ENCODE data around the gene BPHL. TPM values are rescaled to one million over a fixed set of nuclear protein-coding genes. Genes with fewer than 3 reads are reported as not detected.
"Not testable (repeated sequence)": the region's sequence is repeated elsewhere in the genome, so short reads cannot be mapped to it uniquely, and the experiment has no call there.

BPHL gene
- total and polyA plus RNA-seq, 2 donors: 11.6 to 16.8 TPM

- WGBS: 8% methylated on average over 29 of the region's 32 CpGs
- H3K27ac ChIP-seq (ENCODE audit: low read depth in 1 of 2, low read length in 1 of 2); H3K9me3 ChIP-seq (ENCODE audit: control insufficient read depth in 2 of 2, insufficient read depth in 1 of 2, low read length in 1 of 2); H3K36me3 ChIP-seq (ENCODE audit: control insufficient read depth in 2 of 2, insufficient read depth in 2 of 2, low read length in 1 of 2): not testable (repeated sequence)
- H3K27me3 ChIP-seq (ENCODE audit: control insufficient read depth in 2 of 2, insufficient read depth in 1 of 2, low read length in 1 of 2): peaks cover 0 to 45% of the 10 kb centered on the region in 2 donors
- peaks cover 2 to 25% of the 10 kb centered on the region in 2 donors for H3K4me1 ChIP-seq (ENCODE audit: control insufficient read depth in 2 of 2, insufficient read depth in 2 of 2, low read length in 2 of 2)
- H3K4me3 ChIP-seq (ENCODE audit: low read length in 2 of 2): peak overlapping the region; percentile 46 to 70
- DNase-seq (ENCODE audit: low read depth in 6 of 9, low spot score in 9 of 9): peak in 3 of 9 donors; percentile 28 to 42 (median 31)
Measured at GRCh38 chr6:3156184-3157130, 37.9 kb downstream of the BPHL start.

- under 1% methylated on average over 95 of the region's 95 CpGs for WGBS
- H3K36me3 ChIP-seq (ENCODE audit: control insufficient read depth in 2 of 2, insufficient read depth in 2 of 2, low read length in 1 of 2): no peaks in the 10 kb centered on the region
- peak in 7 of 9 donors; percentile 64 to 88 (median 80) for DNase-seq (ENCODE audit: low read depth in 6 of 9, low spot score in 9 of 9)
- peak within 1 kb of the TSS; percentile 47 to 70 for H3K4me3 ChIP-seq (ENCODE audit: low read length in 2 of 2)
- peak within 1 kb of the TSS in 1 of 2 donors; percentile 61 for H3K27ac ChIP-seq (ENCODE audit: low read depth in 1 of 2, low read length in 1 of 2)
- peaks cover 2 to 25% of the 10 kb centered on the region in 2 donors for H3K4me1 ChIP-seq (ENCODE audit: control insufficient read depth in 2 of 2, insufficient read depth in 2 of 2, low read length in 2 of 2)
- no peaks in the 10 kb centered on the region for H3K9me3 ChIP-seq (ENCODE audit: control insufficient read depth in 2 of 2, insufficient read depth in 1 of 2, low read length in 1 of 2)
- H3K27me3 ChIP-seq (ENCODE audit: control insufficient read depth in 2 of 2, insufficient read depth in 1 of 2, low read length in 1 of 2): peaks cover 0 to 52% of the 10 kb centered on the region in 2 donors
Measured at GRCh38 chr6:3157131-3157933, 38.8 kb downstream of the BPHL start, which contains the start of gene TUBB2A. Gene TUBB2A (minus strand): TSS chr6:3157544. CDS start chr6:3157463, 81 bp downstream.

- Histone ChIP-seq H3K27ac (ENCODE audit: low read depth in 1 of 2, low read length in 1 of 2) (peak overlapping the region in 1 of 2 donors; percentile 70), H3K4me1 (ENCODE audit: control insufficient read depth in 2 of 2, insufficient read depth in 2 of 2, low read length in 2 of 2) (peaks cover 4 to 36% of the 10 kb centered on the region in 2 donors), H3K36me3 (ENCODE audit: control insufficient read depth in 2 of 2, insufficient read depth in 2 of 2, low read length in 1 of 2) (no peaks in the 10 kb centered on the region), H3K9me3 (ENCODE audit: control insufficient read depth in 2 of 2, insufficient read depth in 1 of 2, low read length in 1 of 2) (no peaks in the 10 kb centered on the region), H3K27me3 (ENCODE audit: control insufficient read depth in 2 of 2, insufficient read depth in 1 of 2, low read length in 1 of 2) (peaks cover 0 to 63% of the 10 kb centered on the region in 2 donors), H3K4me3 (ENCODE audit: low read length in 2 of 2) (peak overlapping the region in 1 of 2 donors; percentile 14)
- WGBS: 66% methylated on average over 31 of the region's 31 CpGs
- DNase-seq (ENCODE audit: low read depth in 6 of 9, low spot score in 9 of 9): peak in 3 of 9 donors; percentile 24 to 65 (median 38)
Measured at GRCh38 chr6:3159805-3160781, 41.6 kb downstream of the BPHL start.

GRCh38 chr6:3162067-3162497 is 43.6 kb downstream of the BPHL start:
- Histone ChIP-seq H3K27ac (ENCODE audit: low read depth in 1 of 2, low read length in 1 of 2) (no peak overlapping the region), H3K4me3 (ENCODE audit: low read length in 2 of 2) (peak overlapping the region in 1 of 2 donors; percentile 76), H3K27me3 (ENCODE audit: control insufficient read depth in 2 of 2, insufficient read depth in 1 of 2, low read length in 1 of 2) (peaks cover 0 to 60% of the 10 kb centered on the region in 2 donors), H3K4me1 (ENCODE audit: control insufficient read depth in 2 of 2, insufficient read depth in 2 of 2, low read length in 2 of 2) (peaks cover 4 to 25% of the 10 kb centered on the region in 2 donors), H3K36me3 (ENCODE audit: control insufficient read depth in 2 of 2, insufficient read depth in 2 of 2, low read length in 1 of 2) (no peaks in the 10 kb centered on the region), H3K9me3 (ENCODE audit: control insufficient read depth in 2 of 2, insufficient read depth in 1 of 2, low read length in 1 of 2) (no peaks in the 10 kb centered on the region)
- WGBS: 67% methylated on average over 7 of the region's 7 CpGs
- DNase-seq (ENCODE audit: low read depth in 6 of 9, low spot score in 9 of 9): no peak

- H3K27me3 ChIP-seq (ENCODE audit: control insufficient read depth in 2 of 2, insufficient read depth in 1 of 2, low read length in 1 of 2): peaks cover 0 to 58% of the 10 kb centered on the region in 2 donors
- peak overlapping the region; percentile 68 to 75 for H3K27ac ChIP-seq (ENCODE audit: low read depth in 1 of 2, low read length in 1 of 2)
- peaks cover 4 to 25% of the 10 kb centered on the region in 2 donors for H3K4me1 ChIP-seq (ENCODE audit: control insufficient read depth in 2 of 2, insufficient read depth in 2 of 2, low read length in 2 of 2)
- H3K9me3 ChIP-seq (ENCODE audit: control insufficient read depth in 2 of 2, insufficient read depth in 1 of 2, low read length in 1 of 2): no peaks in the 10 kb centered on the region
- H3K4me3 ChIP-seq (ENCODE audit: low read length in 2 of 2): peak overlapping the region; percentile 60 to 76
- peak in 7 of 9 donors; percentile 43 to 82 (median 63) for DNase-seq (ENCODE audit: low read depth in 6 of 9, low spot score in 9 of 9)
- WGBS: under 1% methylated on average over 74 of the region's 74 CpGs
- no peaks in the 10 kb centered on the region for H3K36me3 ChIP-seq (ENCODE audit: control insufficient read depth in 2 of 2, insufficient read depth in 2 of 2, low read length in 1 of 2)
Measured at GRCh38 chr6:3162565-3163247, 44.2 kb downstream of the BPHL start.

- WGBS: 12% methylated on average over 13 of the region's 13 CpGs
- peaks cover 4 to 20% of the 10 kb centered on the region in 2 donors for H3K4me1 ChIP-seq (ENCODE audit: control insufficient read depth in 2 of 2, insufficient read depth in 2 of 2, low read length in 2 of 2)
- peaks cover 0 to 56% of the 10 kb centered on the region in 2 donors for H3K27me3 ChIP-seq (ENCODE audit: control insufficient read depth in 2 of 2, insufficient read depth in 1 of 2, low read length in 1 of 2)
- peak overlapping the region; percentile 37 to 76 for H3K4me3 ChIP-seq (ENCODE audit: low read length in 2 of 2)
- no peak overlapping the region for H3K27ac ChIP-seq (ENCODE audit: low read depth in 1 of 2, low read length in 1 of 2)
- no peaks in the 10 kb centered on the region for H3K36me3 ChIP-seq (ENCODE audit: control insufficient read depth in 2 of 2, insufficient read depth in 2 of 2, low read length in 1 of 2)
- H3K9me3 ChIP-seq (ENCODE audit: control insufficient read depth in 2 of 2, insufficient read depth in 1 of 2, low read length in 1 of 2): no peaks in the 10 kb centered on the region
- DNase-seq (ENCODE audit: low read depth in 6 of 9, low spot score in 9 of 9): no peak
Measured at GRCh38 chr6:3163248-3163594, 44.7 kb downstream of the BPHL start.

- H3K4me3 ChIP-seq (ENCODE audit: low read length in 2 of 2): no peak overlapping the region
- DNase-seq (ENCODE audit: low read depth in 6 of 9, low spot score in 9 of 9): no peak
- H3K36me3 ChIP-seq (ENCODE audit: control insufficient read depth in 2 of 2, insufficient read depth in 2 of 2, low read length in 1 of 2): no peaks in the 10 kb centered on the region
- peaks cover 0 to 45% of the 10 kb centered on the region in 2 donors for H3K27me3 ChIP-seq (ENCODE audit: control insufficient read depth in 2 of 2, insufficient read depth in 1 of 2, low read length in 1 of 2)
- peaks cover 4 to 18% of the 10 kb centered on the region in 2 donors for H3K4me1 ChIP-seq (ENCODE audit: control insufficient read depth in 2 of 2, insufficient read depth in 2 of 2, low read length in 2 of 2)
- H3K9me3 ChIP-seq (ENCODE audit: control insufficient read depth in 2 of 2, insufficient read depth in 1 of 2, low read length in 1 of 2): no peaks in the 10 kb centered on the region
- 90% methylated on average over 6 of the region's 6 CpGs for WGBS
- no peak overlapping the region for H3K27ac ChIP-seq (ENCODE audit: low read depth in 1 of 2, low read length in 1 of 2)
Measured at GRCh38 chr6:3164388-3164787, 45.9 kb downstream of the BPHL start.

All from thymus (tissue), 11 donors.